Central memory CD8-positive, alpha-beta T cell (primary cell): ENCODE data around the gene PRKN.
"Not testable (repeated sequence)": the region's sequence is repeated elsewhere in the genome, so short reads cannot be mapped to it uniquely, and the experiment has no call there.

Source experiments
- ATAC-seq: fragments of 150-1000 bp; cut with Tn5 transposase; replicated peaks from 2 replicates; pipeline ENCODE4 v1.10.0; 2022; ENCODE audit warnings: mild to moderate bottlenecking, moderate FRiP score, moderate number of reproducible peaks; ENCODE audit not compliant: poor library complexity, severe bottlenecking; ENCODE audit errors: extremely low read depth
- DNase-seq, 2 donors: peaks; one replicate each; pipeline ENCODE4 v3.0.0; 2021; ENCODE audit warnings: low spot score in 2 of 2
- H3K27ac Mint-ChIP-seq: one replicate; pipeline ENCODE4 v1.8.0; 2022; ENCODE audit warnings: low read depth, mild to moderate bottlenecking, moderate library complexity, mixed read lengths
- H3K27me3 Mint-ChIP-seq: one replicate; pipeline ENCODE4 v1.8.0; 2022; ENCODE audit warnings: mixed read lengths
- H3K36me3 Mint-ChIP-seq: one replicate; pipeline ENCODE4 v1.8.0; 2022; ENCODE audit warnings: mild to moderate bottlenecking, moderate library complexity, mixed read lengths; ENCODE audit not compliant: insufficient read depth
- H3K4me1 Mint-ChIP-seq: one replicate; pipeline ENCODE4 v1.8.0; 2022; ENCODE audit warnings: mixed read lengths
- H3K4me3 Mint-ChIP-seq: one replicate; pipeline ENCODE4 v1.8.0; 2022; ENCODE audit warnings: mild to moderate bottlenecking, moderate library complexity, mixed read lengths
- H3K9me3 Mint-ChIP-seq: one replicate; pipeline ENCODE4 v1.8.0; 2022; ENCODE audit warnings: mixed read lengths

PRKN gene

DNA sequence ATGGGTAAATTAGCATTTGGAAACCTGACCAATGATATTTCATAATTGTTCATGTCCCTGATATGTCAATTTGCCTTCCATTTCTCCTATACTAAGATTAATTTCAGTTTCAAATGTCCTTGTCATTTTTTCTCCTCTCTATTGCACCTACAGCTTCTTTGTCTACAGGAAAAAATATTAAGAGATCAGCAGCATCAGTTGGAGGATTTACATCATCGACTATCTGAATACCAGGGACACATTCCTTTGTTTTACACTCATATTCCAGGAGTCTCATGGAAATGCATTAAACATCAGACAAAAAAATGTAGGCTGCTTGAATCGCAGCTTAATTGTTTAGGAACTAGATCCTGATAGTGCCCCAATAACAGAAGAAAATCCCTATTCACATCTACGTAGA, 188.2 kb downstream of the PRKN start:
- Mint-ChIP-seq H3K36me3 (peaks cover 2% of the 10 kb centered on the region), H3K27ac (no peak overlapping the region), H3K27me3 (no peaks in the 10 kb centered on the region), H3K4me1 (no peaks in the 10 kb centered on the region), H3K9me3 (no peaks in the 10 kb centered on the region), H3K4me3 (no peak overlapping the region)
- DNase-seq (no peak), ATAC-seq (no peak)

GRCh38 chr6:162538643-162539064, 188.9 kb downstream of the PRKN start:
- no peaks in the 10 kb centered on the region for H3K27me3 Mint-ChIP-seq
- H3K36me3 Mint-ChIP-seq, result peaks cover 2% of the 10 kb centered on the region
- ATAC-seq (no peak), DNase-seq (no peak)
- H3K4me1 Mint-ChIP-seq, result no peaks in the 10 kb centered on the region
- no peak overlapping the region for H3K27ac Mint-ChIP-seq
- no peak overlapping the region for H3K4me3 Mint-ChIP-seq
- H3K9me3 Mint-ChIP-seq, result no peaks in the 10 kb centered on the region

- Mint-ChIP-seq H3K27me3 (no peaks in the 10 kb centered on the region), H3K4me3 (no peak overlapping the region), H3K4me1 (no peaks in the 10 kb centered on the region), H3K9me3 (no peaks in the 10 kb centered on the region), H3K27ac (no peak overlapping the region), H3K36me3 (peaks cover 2% of the 10 kb centered on the region)
- DNase-seq, result no peak
- ATAC-seq, result no peak
Measured at GRCh38 chr6:162533009-162533400, 194.6 kb downstream of the PRKN start.

DNA sequence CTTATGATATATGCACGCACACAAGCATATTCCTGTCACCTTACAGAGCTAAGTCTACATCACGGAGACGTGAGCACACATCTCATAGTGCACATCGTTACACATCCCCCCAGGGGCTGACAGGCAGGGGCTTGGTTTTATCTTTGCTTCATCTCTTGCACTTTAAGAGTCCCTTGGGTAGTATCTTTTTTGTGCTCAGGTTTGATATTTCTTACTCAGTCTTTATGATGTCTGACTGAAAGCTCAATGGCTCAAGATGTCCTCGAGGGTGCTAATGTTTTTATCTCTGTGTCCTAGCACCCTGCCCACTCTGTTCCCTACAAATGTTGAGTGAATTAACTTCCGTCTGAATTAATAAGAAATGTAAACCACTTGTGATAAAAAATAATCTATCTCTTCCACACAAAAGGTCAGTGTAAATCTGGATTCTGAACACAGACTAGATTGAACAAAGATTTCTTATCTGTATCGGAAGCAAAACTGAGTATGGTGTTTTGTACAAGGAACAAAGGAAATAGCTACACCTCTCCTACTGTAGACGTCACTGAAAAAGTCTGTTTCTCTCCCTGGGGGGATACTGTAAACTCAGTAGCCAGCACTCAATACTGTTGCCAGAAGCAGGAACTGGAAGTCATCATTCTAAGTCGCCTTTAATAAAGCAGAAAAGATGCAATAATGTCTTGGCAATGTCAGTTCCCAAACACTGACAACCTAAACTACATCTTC, 195.1 kb downstream of the PRKN start:
- ATAC-seq, result no peak
- H3K27ac Mint-ChIP-seq, result no peak overlapping the region
- no peak for DNase-seq

GRCh38 chr6:162531391-162531790, 196.2 kb downstream of the PRKN start:
- not testable (repeated sequence) for DNase-seq, H3K27ac Mint-ChIP-seq, H3K4me3 Mint-ChIP-seq, H3K27me3 Mint-ChIP-seq, H3K4me1 Mint-ChIP-seq, H3K36me3 Mint-ChIP-seq, ATAC-seq, H3K9me3 Mint-ChIP-seq

More for the DNA sequence above, 195.1 kb downstream of the PRKN start:
- no peak overlapping the region for H3K4me3 Mint-ChIP-seq
- no peaks in the 10 kb centered on the region for H3K9me3 Mint-ChIP-seq
- peaks cover 2% of the 10 kb centered on the region for H3K36me3 Mint-ChIP-seq
- no peaks in the 10 kb centered on the region for H3K27me3 Mint-ChIP-seq
- no peaks in the 10 kb centered on the region for H3K4me1 Mint-ChIP-seq

DNA sequence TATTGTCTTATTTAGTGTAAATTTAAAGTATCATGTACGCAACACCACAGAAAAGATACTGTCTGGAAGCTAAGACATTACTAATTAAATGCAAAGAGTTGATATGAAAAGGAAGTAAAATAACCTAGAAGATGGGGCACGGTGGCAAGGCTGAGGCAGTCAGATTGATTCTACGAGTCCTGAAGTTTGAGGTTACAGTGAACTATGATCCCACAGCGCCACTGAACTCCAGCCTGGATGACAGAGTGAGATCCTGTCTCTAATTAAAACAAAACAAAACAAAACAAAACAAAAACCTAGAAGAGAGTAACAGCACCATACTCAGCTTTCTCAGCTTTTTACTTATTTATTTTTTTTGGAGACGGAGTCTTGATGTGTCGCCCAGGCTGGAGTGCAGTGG, 199.0 kb downstream of the PRKN start:
- H3K9me3 Mint-ChIP-seq, result peaks cover 6% of the 10 kb centered on the region
- H3K4me1 Mint-ChIP-seq, result no peaks in the 10 kb centered on the region
- ATAC-seq (no peak), DNase-seq (no peak)
- no peak overlapping the region for H3K4me3 Mint-ChIP-seq
- H3K36me3 Mint-ChIP-seq, result no peaks in the 10 kb centered on the region
- no peak overlapping the region for H3K27ac Mint-ChIP-seq
- no peaks in the 10 kb centered on the region for H3K27me3 Mint-ChIP-seq

DNA sequence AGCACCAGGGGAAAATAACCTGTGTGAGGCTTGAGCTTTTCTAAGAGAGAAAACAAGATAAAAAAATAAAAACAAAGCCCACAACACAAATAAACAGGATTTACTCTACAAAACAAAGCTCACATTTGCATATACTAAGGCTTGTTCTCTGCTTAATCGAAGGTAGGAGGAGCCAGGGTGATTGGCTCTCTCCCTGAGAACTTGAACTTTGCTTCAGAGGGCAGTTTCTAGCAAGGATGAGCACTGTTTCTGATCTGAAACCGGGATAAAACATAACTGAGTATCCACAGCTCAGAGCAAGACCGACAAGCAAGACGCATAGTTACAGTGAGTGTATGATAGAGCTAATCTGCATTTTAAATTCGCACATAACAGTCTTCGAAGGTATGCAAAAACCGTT, 200.6 kb downstream of the PRKN start:
- Mint-ChIP-seq H3K9me3 (peaks cover 10% of the 10 kb centered on the region), H3K27ac (no peak overlapping the region), H3K4me3 (no peak overlapping the region), H3K36me3 (no peaks in the 10 kb centered on the region), H3K27me3 (no peaks in the 10 kb centered on the region), H3K4me1 (no peaks in the 10 kb centered on the region)
- DNase-seq (no peak), ATAC-seq (no peak)

- Mint-ChIP-seq H3K9me3 (peaks cover 10% of the 10 kb centered on the region), H3K4me3 (no peak overlapping the region), H3K36me3 (no peaks in the 10 kb centered on the region), H3K27ac (no peak overlapping the region), H3K4me1 (no peaks in the 10 kb centered on the region), H3K27me3 (no peaks in the 10 kb centered on the region)
- DNase-seq (no peak), ATAC-seq (no peak)
Measured at GRCh38 chr6:162525181-162525580, 202.4 kb downstream of the PRKN start.

DNA sequence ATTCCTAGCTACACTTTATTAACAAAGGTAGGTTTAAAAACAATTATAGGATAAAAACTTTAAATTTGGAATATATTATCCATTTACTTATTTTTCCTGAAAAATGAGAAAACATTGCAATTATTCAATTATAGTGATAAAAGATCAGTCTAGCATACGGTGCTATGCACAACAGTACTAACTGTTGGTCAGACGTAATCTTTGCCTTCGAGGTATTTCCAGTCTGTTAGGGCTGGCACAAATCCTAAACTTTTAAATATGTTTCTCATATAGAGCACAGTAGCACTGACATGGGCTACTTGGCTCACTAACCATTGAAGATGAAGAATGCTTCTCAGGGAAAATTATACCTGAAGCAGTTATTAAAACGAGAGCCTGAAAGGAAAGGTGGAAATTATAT, 214.8 kb downstream of the PRKN start:
- ATAC-seq (no peak), DNase-seq (no peak)
- H3K27me3 Mint-ChIP-seq, result no peaks in the 10 kb centered on the region
- no peak overlapping the region for H3K27ac Mint-ChIP-seq
- H3K4me1 Mint-ChIP-seq, result no peaks in the 10 kb centered on the region
- H3K36me3 Mint-ChIP-seq, result no peaks in the 10 kb centered on the region
- no peak overlapping the region for H3K4me3 Mint-ChIP-seq
- peaks cover 9% of the 10 kb centered on the region for H3K9me3 Mint-ChIP-seq

GRCh38 chr6:162497389-162497788, 230.2 kb downstream of the PRKN start:
- no peak for DNase-seq

GRCh38 chr6:162493917-162494316, 233.6 kb downstream of the PRKN start:
- H3K4me1 Mint-ChIP-seq, result no peaks in the 10 kb centered on the region
- DNase-seq, result no peak
- H3K4me3 Mint-ChIP-seq, result no peak overlapping the region
- no peaks in the 10 kb centered on the region for H3K27me3 Mint-ChIP-seq
- H3K27ac Mint-ChIP-seq, result no peak overlapping the region
- peaks cover 15% of the 10 kb centered on the region for H3K9me3 Mint-ChIP-seq
- ATAC-seq, result no peak
- no peaks in the 10 kb centered on the region for H3K36me3 Mint-ChIP-seq

More at GRCh38 chr6:162497389-162497788, 230.2 kb downstream of the PRKN start:
- peaks cover 12% of the 10 kb centered on the region for H3K9me3 Mint-ChIP-seq
- no peak overlapping the region for H3K27ac Mint-ChIP-seq
- ATAC-seq, result no peak
- H3K27me3 Mint-ChIP-seq, result no peaks in the 10 kb centered on the region
- H3K4me3 Mint-ChIP-seq, result no peak overlapping the region
- no peaks in the 10 kb centered on the region for H3K4me1 Mint-ChIP-seq
- H3K36me3 Mint-ChIP-seq, result no peaks in the 10 kb centered on the region

DNA sequence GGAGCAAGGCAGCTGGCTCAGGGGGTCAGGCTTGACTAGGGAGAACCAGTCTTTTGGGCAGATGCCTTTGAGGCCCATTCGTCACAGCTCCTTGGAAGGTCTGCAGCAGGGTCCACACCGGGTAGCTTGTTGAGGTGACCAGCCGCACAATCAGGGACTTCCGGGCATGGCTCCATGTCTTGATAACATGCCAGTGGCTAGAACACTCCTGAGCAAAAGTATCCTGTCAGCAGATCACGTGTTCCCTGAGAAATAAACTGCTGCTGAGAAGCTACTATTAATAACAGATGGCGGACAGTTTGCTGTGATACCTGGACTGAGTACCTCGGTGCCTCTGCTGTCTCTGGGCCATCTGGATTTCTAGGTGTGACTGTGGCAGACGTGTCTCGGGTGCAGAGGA, 235.9 kb downstream of the PRKN start:
- Mint-ChIP-seq H3K36me3 (no peaks in the 10 kb centered on the region), H3K4me3 (no peak overlapping the region), H3K9me3 (peaks cover 14% of the 10 kb centered on the region), H3K27me3 (no peaks in the 10 kb centered on the region), H3K4me1 (no peaks in the 10 kb centered on the region), H3K27ac (no peak overlapping the region)
- DNase-seq (no peak), ATAC-seq (no peak)

- Mint-ChIP-seq H3K27me3 (no peaks in the 10 kb centered on the region), H3K4me1 (no peaks in the 10 kb centered on the region)
Measured at GRCh38 chr6:162489101-162489976, 238.2 kb downstream of the PRKN start.

More at GRCh38 chr6:162489101-162489976, 238.2 kb downstream of the PRKN start:
- Mint-ChIP-seq H3K9me3 (peaks cover 7% of the 10 kb centered on the region), H3K4me3 (no peak overlapping the region), H3K36me3 (no peaks in the 10 kb centered on the region), H3K27ac (no peak overlapping the region)
- ATAC-seq (no peak), DNase-seq (no peak)
